Measurements from ENCODE around the gene GATAD1. TPM values are rescaled to one million over a fixed set of nuclear protein-coding genes. Genes with fewer than 3 reads are reported as not detected.

GATAD1 gene
- total RNA-seq, 1 donor from 2014 or later: 23.1 TPM

GRCh38 chr7:92423710-92424131 lies 23.6 kb upstream of the GATAD1 start:
- H3K9me3 ChIP-seq (ENCODE audit: insufficient read depth, low read depth, low read length): no peaks in the 10 kb centered on the region
- peaks cover 7% of the 10 kb centered on the region for H3K27me3 ChIP-seq (ENCODE audit: insufficient read depth, low read length)
- Mint-ChIP-seq H3K9me3 (ENCODE audit: unreplicated experiment) (no peaks in the 10 kb centered on the region), H3K27ac (ENCODE audit: unreplicated experiment) (no peak overlapping the region), H3K27me3 (ENCODE audit: low read depth, unreplicated experiment) (no peaks in the 10 kb centered on the region), H3K36me3 (ENCODE audit: low read depth, unreplicated experiment) (no peaks in the 10 kb centered on the region), H3K4me3 (ENCODE audit: unreplicated experiment) (no peak overlapping the region), H3K4me1 (ENCODE audit: low read depth, unreplicated experiment) (peaks cover 8% of the 10 kb centered on the region)
- H4K20me1 ChIP-seq (ENCODE audit: insufficient read depth, low read length): no peaks in the 10 kb centered on the region
- peak overlapping the region; percentile 98 for H3K4me2 ChIP-seq (ENCODE audit: low read length)
- no peak for FAIRE-seq
- TF ChIP-seq EZH2 (IDR thresholded peaks at IDR 0.05; ENCODE audit: insufficient read depth, low read length) (no peak), CTCF (IDR thresholded peaks at IDR 0.05; ENCODE audit: insufficient read depth, low read depth, low read length) (no peak)
- no peak overlapping the region for H3K27ac ChIP-seq (ENCODE audit: low read depth, low read length)
- no peak overlapping the region for H3K4me3 ChIP-seq (ENCODE audit: insufficient read depth, low read depth, low read length)
- H3K4me1 ChIP-seq (ENCODE audit: insufficient read depth, low read length): no peaks in the 10 kb centered on the region
- H2AFZ ChIP-seq (ENCODE audit: low read depth, low read length): no peak overlapping the region
- no peak overlapping the region for H3K9ac ChIP-seq (ENCODE audit: low read length)
- no peaks in the 10 kb centered on the region for H3K36me3 ChIP-seq (ENCODE audit: insufficient read depth, low read length)
- H3K79me2 ChIP-seq (ENCODE audit: insufficient read depth, low read length): no peaks in the 10 kb centered on the region
- DNase-seq (ENCODE audit: low read depth): no peak

GRCh38 chr7:92425311-92425947 lies 21.9 kb upstream of the GATAD1 start:
- H3K9ac ChIP-seq (ENCODE audit: low read length): no peak overlapping the region
- H3K9me3 ChIP-seq (ENCODE audit: insufficient read depth, low read depth, low read length): no peaks in the 10 kb centered on the region
- H3K4me1 ChIP-seq (ENCODE audit: insufficient read depth, low read length): no peaks in the 10 kb centered on the region
- H3K27ac ChIP-seq (ENCODE audit: low read depth, low read length): no peak overlapping the region
- no peak overlapping the region for H3K4me3 Mint-ChIP-seq (ENCODE audit: unreplicated experiment)
- peaks cover 8% of the 10 kb centered on the region for H3K4me1 Mint-ChIP-seq (ENCODE audit: low read depth, unreplicated experiment)
- no peaks in the 10 kb centered on the region for H4K20me1 ChIP-seq (ENCODE audit: insufficient read depth, low read length)
- no peak overlapping the region for H3K27ac Mint-ChIP-seq (ENCODE audit: unreplicated experiment)
- H3K36me3 ChIP-seq (ENCODE audit: insufficient read depth, low read length): no peaks in the 10 kb centered on the region
- no peaks in the 10 kb centered on the region for H3K27me3 Mint-ChIP-seq (ENCODE audit: low read depth, unreplicated experiment)
- FAIRE-seq: no peak
- no peak overlapping the region for H3K4me2 ChIP-seq (ENCODE audit: low read length)
- no peak for DNase-seq (ENCODE audit: low read depth)
- H2AFZ ChIP-seq (ENCODE audit: low read depth, low read length): peak overlapping the region; percentile 50
- TF ChIP-seq CTCF (IDR thresholded peaks at IDR 0.05; ENCODE audit: insufficient read depth, low read depth, low read length) (no peak), EZH2 (IDR thresholded peaks at IDR 0.05; ENCODE audit: insufficient read depth, low read length) (no peak)
- no peak overlapping the region for H3K4me3 ChIP-seq (ENCODE audit: insufficient read depth, low read depth, low read length)
- no peaks in the 10 kb centered on the region for H3K9me3 Mint-ChIP-seq (ENCODE audit: unreplicated experiment)
- peaks cover 7% of the 10 kb centered on the region for H3K27me3 ChIP-seq (ENCODE audit: insufficient read depth, low read length)
- no peaks in the 10 kb centered on the region for H3K36me3 Mint-ChIP-seq (ENCODE audit: low read depth, unreplicated experiment)
- no peaks in the 10 kb centered on the region for H3K79me2 ChIP-seq (ENCODE audit: insufficient read depth, low read length)

- H3K36me3 ChIP-seq (ENCODE audit: insufficient read depth, low read length): no peaks in the 10 kb centered on the region
- H3K4me1 ChIP-seq (ENCODE audit: insufficient read depth, low read length): no peaks in the 10 kb centered on the region
- H3K4me2 ChIP-seq (ENCODE audit: low read length): no peak overlapping the region
- no peaks in the 10 kb centered on the region for H4K20me1 ChIP-seq (ENCODE audit: insufficient read depth, low read length)
- DNase-seq (ENCODE audit: low read depth) (no peak), FAIRE-seq (no peak)
- no peaks in the 10 kb centered on the region for H3K9me3 ChIP-seq (ENCODE audit: insufficient read depth, low read depth, low read length)
- H3K79me2 ChIP-seq (ENCODE audit: insufficient read depth, low read length): no peaks in the 10 kb centered on the region
- Mint-ChIP-seq H3K27me3 (ENCODE audit: low read depth, unreplicated experiment) (peaks cover 3% of the 10 kb centered on the region), H3K4me3 (ENCODE audit: unreplicated experiment) (no peak overlapping the region), H3K9me3 (ENCODE audit: unreplicated experiment) (no peaks in the 10 kb centered on the region), H3K4me1 (ENCODE audit: low read depth, unreplicated experiment) (peaks cover 2% of the 10 kb centered on the region), H3K27ac (ENCODE audit: unreplicated experiment) (no peak overlapping the region), H3K36me3 (ENCODE audit: low read depth, unreplicated experiment) (no peaks in the 10 kb centered on the region)
- TF ChIP-seq EZH2 (IDR thresholded peaks at IDR 0.05; ENCODE audit: insufficient read depth, low read length): no peak
- TF ChIP-seq CTCF (IDR thresholded peaks at IDR 0.05; ENCODE audit: insufficient read depth, low read depth, low read length): no peak
- H3K9ac ChIP-seq (ENCODE audit: low read length): no peak overlapping the region
- H2AFZ ChIP-seq (ENCODE audit: low read depth, low read length): no peak overlapping the region
- H3K4me3 ChIP-seq (ENCODE audit: insufficient read depth, low read depth, low read length): no peak overlapping the region
- H3K27ac ChIP-seq (ENCODE audit: low read depth, low read length): no peak overlapping the region
- peaks cover 10% of the 10 kb centered on the region for H3K27me3 ChIP-seq (ENCODE audit: insufficient read depth, low read length)
Observed at GRCh38 chr7:92427193-92427592, 20.1 kb upstream of the GATAD1 start.
